GM20000 (cell line): Measurements from ENCODE around the gene CASKIN2.

Experiments
- DNase-seq: peaks from one replicate; pipeline ENCODE4 v3.0.0; 2012; ENCODE audit warnings: low spot score
- TF ChIP-seq, protein P1 (sequence below): IDR thresholded peaks from 2 replicates; pipeline ENCODE4 v1.5.1; 2012; ENCODE audit warnings: mild to moderate bottlenecking, control low read depth; ENCODE audit errors: extremely low read depth, missing control alignments

The CASKIN2 gene

DNA sequence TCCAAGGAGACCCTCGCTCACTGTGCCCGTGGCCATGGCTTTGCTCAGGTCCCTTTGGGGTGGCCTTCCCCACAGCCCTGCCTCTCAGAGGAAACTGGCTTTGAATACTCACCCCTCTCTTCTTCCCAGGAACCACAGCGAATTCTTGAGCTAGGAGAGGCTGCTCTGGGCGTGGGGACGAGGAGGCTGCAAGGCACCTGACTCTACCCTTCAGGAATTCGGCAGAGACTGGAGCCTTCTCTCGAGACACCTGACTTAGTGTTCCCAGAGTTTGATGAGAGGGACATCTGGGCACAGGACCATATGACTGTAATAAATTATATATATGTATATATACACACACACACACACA is 16.4 kb upstream of the CASKIN2 start:
- TF ChIP-seq, protein P1, sequence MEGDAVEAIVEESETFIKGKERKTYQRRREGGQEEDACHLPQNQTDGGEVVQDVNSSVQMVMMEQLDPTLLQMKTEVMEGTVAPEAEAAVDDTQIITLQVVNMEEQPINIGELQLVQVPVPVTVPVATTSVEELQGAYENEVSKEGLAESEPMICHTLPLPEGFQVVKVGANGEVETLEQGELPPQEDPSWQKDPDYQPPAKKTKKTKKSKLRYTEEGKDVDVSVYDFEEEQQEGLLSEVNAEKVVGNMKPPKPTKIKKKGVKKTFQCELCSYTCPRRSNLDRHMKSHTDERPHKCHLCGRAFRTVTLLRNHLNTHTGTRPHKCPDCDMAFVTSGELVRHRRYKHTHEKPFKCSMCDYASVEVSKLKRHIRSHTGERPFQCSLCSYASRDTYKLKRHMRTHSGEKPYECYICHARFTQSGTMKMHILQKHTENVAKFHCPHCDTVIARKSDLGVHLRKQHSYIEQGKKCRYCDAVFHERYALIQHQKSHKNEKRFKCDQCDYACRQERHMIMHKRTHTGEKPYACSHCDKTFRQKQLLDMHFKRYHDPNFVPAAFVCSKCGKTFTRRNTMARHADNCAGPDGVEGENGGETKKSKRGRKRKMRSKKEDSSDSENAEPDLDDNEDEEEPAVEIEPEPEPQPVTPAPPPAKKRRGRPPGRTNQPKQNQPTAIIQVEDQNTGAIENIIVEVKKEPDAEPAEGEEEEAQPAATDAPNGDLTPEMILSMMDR: no peak
- DNase-seq: no peak

DNA sequence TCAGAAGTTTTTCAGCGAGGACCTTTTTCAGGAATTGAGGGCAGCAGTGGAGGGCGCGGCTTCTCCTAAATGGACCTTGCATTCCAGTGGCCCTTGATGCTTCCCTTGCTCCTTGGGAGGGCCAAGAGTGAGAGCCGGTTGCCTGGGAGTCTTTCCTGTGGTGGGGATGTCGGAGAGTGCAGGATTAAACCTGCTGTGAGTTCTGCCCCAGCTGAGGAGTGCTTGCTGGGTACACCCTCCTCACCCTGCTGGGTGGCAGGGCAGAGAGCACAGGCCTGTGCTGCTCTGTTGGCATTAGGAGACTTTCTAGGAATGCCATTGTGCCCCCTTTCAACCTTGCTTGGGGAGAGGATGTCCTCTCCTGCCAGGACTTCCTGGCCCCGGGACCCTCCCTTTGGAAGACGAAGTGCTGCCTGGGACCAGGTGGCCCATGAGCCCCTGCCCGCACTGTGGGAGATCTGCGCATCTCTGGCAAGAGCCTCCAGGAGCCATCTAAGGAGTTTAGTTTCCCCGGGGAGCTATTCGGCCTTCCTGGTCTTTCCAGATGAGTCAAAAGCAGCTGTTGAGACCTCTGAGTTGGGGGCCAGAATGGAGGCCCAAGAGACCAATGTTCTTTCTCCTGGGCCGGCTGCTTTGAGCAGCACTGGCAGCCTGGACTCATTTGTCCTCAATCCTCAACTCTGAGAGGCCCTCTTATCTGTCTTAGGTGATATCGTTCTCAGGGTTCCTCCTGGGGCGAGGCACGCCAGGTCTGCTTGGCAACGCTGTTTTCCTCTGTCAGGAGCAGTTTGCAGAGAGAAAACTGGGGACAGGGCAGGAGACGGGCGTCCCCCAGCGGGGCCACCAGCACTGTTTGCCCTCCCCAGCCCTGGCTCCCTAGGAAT is 15.7 kb upstream of the CASKIN2 start:
- DNase-seq: no peak
- TF ChIP-seq, protein P1: no peak

DNA sequence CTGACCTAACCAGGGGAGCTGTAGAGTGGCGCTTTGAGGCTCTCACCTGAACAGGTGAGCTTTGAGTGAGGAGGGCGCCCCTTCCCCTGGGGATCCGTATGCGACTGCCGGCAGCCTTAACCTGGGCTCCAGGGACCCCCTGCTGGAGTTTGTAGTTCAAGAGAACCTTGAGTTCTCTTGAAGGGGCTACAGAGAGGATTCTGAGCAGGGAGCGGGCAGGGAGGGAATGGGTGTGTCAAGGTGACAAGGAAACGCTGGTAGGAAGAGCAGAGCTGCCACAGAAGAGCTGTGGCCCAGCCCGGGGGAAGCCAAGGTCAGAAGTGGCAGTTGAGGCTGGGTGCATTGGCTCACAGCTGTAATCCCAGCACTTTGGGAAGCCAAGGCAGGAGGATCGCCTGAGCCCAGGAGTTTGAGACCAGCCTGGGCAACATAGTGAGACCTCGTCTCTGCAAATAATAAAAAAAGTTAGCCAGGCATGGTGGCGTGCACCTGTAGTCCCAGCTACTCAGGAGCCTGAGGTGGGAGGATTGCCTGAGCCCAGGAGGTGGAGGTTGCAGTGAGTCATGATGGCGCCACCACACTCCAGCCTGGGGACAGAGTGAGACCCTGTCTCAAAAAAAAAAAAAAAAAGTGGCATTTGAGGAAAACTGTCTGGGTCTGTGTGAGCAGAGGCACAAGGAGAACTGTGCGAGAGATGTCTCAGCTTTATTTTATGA is 11.4 kb upstream of the CASKIN2 start:
- TF ChIP-seq, protein P1: no peak
- no peak for DNase-seq

DNA sequence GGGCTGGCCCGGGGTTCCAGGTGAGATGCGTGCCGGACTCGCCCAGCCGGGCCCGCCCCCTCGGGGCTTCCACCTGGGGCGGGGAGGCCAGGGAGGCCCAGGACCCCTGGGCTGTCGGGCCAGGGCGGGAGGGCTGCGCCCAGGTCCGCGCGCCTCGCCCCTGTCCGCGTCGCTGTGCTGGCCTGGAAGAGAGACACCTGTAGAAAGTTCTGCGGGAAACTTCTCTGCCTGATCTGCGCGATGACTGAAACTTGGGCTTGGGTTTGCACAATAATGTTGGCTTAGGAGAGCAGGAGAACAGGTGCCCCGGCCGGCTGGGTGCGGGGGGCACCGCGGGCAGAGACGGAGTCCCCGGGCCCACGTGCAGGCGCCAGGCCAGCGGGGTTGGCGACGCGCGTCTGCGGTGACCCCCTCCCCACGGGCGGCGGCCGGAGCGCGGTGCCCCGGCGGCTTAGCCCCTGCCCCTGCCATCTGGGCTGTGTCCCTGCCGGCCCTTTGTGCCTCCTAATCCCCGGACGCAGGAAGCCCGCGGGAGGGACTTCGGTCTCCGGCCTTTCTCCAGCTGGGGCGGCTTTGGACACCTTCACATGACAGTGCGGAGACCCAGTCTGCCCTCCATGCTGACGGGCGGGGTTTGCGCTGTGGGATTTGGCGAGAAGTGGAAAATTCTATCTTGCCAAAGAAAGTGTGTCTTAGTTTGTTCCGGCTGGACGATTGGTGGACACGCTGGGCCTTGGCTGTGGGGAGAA is 10.6 kb upstream of the CASKIN2 start:
- no peak for DNase-seq
- TF ChIP-seq, protein P1: no peak

DNA sequence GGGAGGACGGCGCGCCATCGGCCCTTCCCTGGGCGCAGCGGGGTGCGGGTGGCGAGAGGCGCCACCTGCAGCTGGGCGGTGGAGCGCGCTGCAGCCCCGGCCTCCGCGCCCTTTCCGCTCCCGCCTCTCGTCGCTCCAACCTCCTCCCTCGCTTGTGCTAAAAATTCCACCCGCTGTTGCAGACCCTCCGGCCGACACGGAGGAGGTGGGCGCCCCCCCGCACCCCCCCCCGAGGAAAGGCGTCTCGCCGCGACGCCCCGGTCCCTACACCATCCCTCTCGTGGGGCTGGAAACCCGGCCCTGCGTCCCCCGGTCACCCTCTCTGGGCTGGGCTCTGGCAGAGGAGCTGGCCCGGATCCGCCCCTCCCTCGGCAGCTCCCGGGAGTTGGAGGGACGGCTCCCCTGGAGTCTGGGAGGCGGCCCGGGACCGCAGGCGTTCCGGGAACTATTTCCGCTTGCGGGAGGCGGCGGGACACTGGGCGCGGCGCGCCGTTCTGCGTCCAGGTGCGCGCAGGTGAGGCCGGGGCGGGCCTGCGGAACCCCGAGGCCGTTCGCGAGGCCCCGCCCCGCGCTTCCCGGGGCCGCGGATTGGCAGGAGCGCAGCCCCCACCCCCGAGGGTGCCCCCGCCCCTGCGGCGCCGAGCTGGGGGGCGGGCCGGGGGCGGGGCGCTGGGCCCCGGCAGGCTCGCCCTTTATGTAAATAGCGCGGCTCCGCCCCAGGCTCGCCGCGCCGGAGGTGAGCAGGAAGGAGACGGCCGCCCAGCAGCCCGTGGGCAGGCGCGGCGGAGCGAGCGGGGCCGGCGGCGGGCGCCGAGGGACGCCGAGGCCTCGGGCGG is 9.9 kb upstream of the CASKIN2 start, which contains the start of gene LLGL2:
TSS of gene LLGL2 (plus strand) at position 728 of the 836 bp plus-strand sequence. CDS start 17,730 bp downstream, outside the sequence.
- DNase-seq: peak; percentile 99
- TF ChIP-seq, protein P1: peak; percentile 47

DNA sequence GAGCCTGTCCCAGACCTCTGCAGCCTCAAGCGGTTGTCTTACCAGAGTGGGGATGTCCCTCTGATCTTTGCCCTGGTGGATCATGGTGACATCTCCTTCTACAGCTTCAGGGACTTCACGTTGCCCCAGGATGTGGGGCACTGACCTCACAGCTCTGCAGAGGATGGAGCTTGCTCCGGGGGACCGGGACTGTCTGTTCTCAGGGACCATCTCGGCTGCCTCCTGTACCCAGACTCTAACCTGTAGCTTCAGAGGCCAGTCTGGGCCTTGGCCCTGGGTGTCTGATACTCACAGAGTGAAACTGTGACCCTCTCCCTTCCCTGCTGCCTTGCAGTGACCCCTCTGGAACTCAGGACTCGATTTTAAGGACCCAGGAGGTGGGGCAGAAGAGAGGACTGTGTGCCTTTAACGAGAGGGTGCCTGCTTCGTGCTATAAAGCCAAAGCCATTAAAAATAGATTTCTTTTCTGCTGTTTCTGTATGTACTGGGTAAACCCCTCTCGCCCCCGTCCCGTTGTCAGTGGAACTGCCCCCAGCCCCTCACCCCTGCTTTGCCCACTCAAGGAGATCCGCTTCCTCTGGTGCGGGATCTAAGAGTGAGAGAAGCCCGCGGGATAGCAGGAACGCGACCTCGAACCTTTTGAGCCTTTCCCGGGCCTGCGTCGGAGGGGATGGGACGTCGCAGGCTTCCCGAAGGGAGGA is 9.1 kb upstream of the CASKIN2 start:
- DNase-seq: no peak
- TF ChIP-seq, protein P1: no peak
